Measurements from ENCODE around the gene SNED1.

DNA sequence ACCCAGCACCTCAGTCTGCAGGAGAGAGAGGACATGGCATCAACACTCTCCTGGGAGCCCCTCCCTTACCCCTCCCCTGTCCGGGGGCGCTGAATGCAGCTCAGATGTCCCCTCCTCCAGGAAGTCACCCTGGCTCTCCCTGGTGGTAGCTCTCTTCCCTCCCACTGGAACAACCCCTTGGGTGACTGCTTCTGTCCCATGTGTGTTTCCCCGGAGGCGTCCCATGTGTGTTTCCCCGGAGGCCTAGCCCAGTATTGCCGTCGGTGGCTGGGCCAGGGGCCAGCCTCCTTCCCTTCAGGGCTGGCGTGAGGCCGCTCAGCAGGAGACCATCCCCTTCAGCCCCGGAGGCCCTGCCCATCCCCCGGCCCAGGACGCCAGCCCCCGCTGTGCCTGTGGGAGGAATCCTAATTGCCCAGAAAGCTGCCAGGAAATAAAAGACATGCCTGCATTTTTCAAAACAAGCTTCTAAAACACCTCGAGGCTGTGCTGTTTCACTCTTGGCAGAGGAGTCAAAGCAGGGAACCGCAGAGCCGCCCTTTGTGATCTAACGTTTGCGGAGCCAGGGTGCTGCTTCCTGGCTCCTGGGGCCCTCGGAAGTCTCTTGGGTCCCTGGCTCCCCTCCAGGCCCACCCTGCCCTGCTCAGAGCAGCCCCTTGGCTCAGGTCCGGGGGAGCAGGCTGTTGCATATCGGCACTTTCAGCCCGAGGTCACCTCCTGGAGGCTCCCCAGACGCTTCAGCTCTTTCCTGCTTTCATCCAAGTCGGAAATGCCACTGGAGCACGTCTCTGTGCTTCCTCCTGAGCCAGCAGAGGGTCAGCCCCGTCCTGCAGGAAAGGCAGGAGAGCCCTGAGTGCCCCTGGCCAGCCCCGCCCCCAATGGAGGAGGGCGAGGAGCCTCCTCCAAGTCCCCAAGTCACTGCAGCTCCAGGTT lies 11.4 kb downstream of the SNED1 start:
- no peak for TF ChIP-seq CTCF (conservative IDR thresholded peaks at IDR 0.05; ENCODE audit: low read length)
- no peak for TF ChIP-seq EZH2phosphoT487 (IDR thresholded peaks at IDR 0.05; ENCODE audit: borderline replicate concordance, low read depth, low read length)

All from OCI-LY7 (cell line).